NCI-H2196 (cell line): ENCODE results near the gene SPEN.

Experiments
- DNase-seq: peaks from one replicate; lab custom pipeline; 2025; ENCODE audit not compliant: unreplicated experiment; lab: John Stamatoyannopoulos, UW

Gene SPEN

GRCh38 chr1:15935056-15935950, 87.8 kb downstream of the SPEN start:
- DNase-seq, result no peak

GRCh38 chr1:15936025-15936424, 88.5 kb downstream of the SPEN start:
- no peak for DNase-seq

- DNase-seq, result no peak
Observed at GRCh38 chr1:15937146-15937545, 89.6 kb downstream of the SPEN start.

- DNase-seq, result no peak
Observed at GRCh38 chr1:15937706-15938168, 90.2 kb downstream of the SPEN start.

- no peak for DNase-seq
Observed at GRCh38 chr1:15938628-15939161, 91.2 kb downstream of the SPEN start.

- peak; percentile 41 for DNase-seq
Observed at GRCh38 chr1:15939181-15940109, 91.9 kb downstream of the SPEN start.

GRCh38 chr1:15940110-15941043, 92.9 kb downstream of the SPEN start:
- DNase-seq, result no peak

GRCh38 chr1:15941044-15941840, 93.7 kb downstream of the SPEN start:
- no peak for DNase-seq

GRCh38 chr1:15941899-15942660, 94.6 kb downstream of the SPEN start:
- no peak for DNase-seq

GRCh38 chr1:15942661-15943327, 95.3 kb downstream of the SPEN start:
- DNase-seq, result no peak

GRCh38 chr1:15943328-15943991, 96.0 kb downstream of the SPEN start:
- no peak for DNase-seq

GRCh38 chr1:15943992-15944307, 96.4 kb downstream of the SPEN start:
- DNase-seq, result no peak

- no peak for DNase-seq
Observed at GRCh38 chr1:15944308-15945010, 97.0 kb downstream of the SPEN start.

GRCh38 chr1:15945011-15945831, 97.7 kb downstream of the SPEN start:
- DNase-seq, result no peak

- no peak for DNase-seq
Observed at GRCh38 chr1:15945832-15946448, 98.4 kb downstream of the SPEN start.
